ENCODE results near the gene SNX9.
"Not testable (repeated sequence)": the region's sequence is repeated elsewhere in the genome, so short reads cannot be mapped to it uniquely, and the experiment has no call there.

Gene SNX9

GRCh38 chr6:157946053-157946617 is 123.1 kb downstream of the SNX9 start:
- no peak for TF ChIP-seq CTCF (conservative IDR thresholded peaks at IDR 0.05)
- H3K27ac ChIP-seq = no peak overlapping the region

- TF ChIP-seq CTCF (conservative IDR thresholded peaks at IDR 0.05) = peak; percentile 91
- H3K27ac ChIP-seq = no peak overlapping the region
Measured at GRCh38 chr6:157946865-157947532, 124.0 kb downstream of the SNX9 start.

GRCh38 chr6:157950899-157951298 is 127.9 kb downstream of the SNX9 start:
- not testable (repeated sequence) for H3K27ac ChIP-seq

GRCh38 chr6:157951828-157952227 is 128.8 kb downstream of the SNX9 start:
- no peak overlapping the region for H3K27ac ChIP-seq
- no peak for TF ChIP-seq CTCF (conservative IDR thresholded peaks at IDR 0.05)

GRCh38 chr6:157952861-157953351 is 129.9 kb downstream of the SNX9 start:
- peak overlapping the region; percentile 84 for H3K27ac ChIP-seq
- no peak for TF ChIP-seq CTCF (conservative IDR thresholded peaks at IDR 0.05)

GRCh38 chr6:157953580-157954091 is 130.6 kb downstream of the SNX9 start:
- no peak for TF ChIP-seq CTCF (conservative IDR thresholded peaks at IDR 0.05)
- H3K27ac ChIP-seq = peak overlapping the region; percentile 84

GRCh38 chr6:157954150-157955117 is 131.4 kb downstream of the SNX9 start:
- H3K27ac ChIP-seq = peak overlapping the region; percentile 84
- TF ChIP-seq CTCF (conservative IDR thresholded peaks at IDR 0.05) = peak; percentile 28

Measured in VCaP (cell line).